ENCODE data around the gene VRTN. TPM values are rescaled to one million over a fixed set of nuclear protein-coding genes. Genes with fewer than 3 reads are reported as not detected.

VRTN gene
- total RNA-seq, 2 donors from 2014 or later = not detected

- H3K4me1 ChIP-seq = peaks cover 0 to 16% of the 10 kb centered on the region in 2 donors
- H3K36me3 ChIP-seq = no peaks in the 10 kb centered on the region
- no peaks in the 10 kb centered on the region for H3K27me3 ChIP-seq
- no peak for TF ChIP-seq CTCF (IDR thresholded peaks at IDR 0.05)
- no peak for DNase-seq (ENCODE audit: low spot score)
- no peaks in the 10 kb centered on the region for H3K9me3 ChIP-seq
- H3K27ac ChIP-seq = no peak overlapping the region
- H3K4me3 ChIP-seq = no peak overlapping the region
These were observed 57.4 kb downstream of the VRTN start for GRCh38 chr14:74405663-74406062.

GRCh38 chr14:74407021-74407800, 58.9 kb downstream of the VRTN start:
- DNase-seq (ENCODE audit: low spot score) = no peak
- no peak for TF ChIP-seq CTCF (IDR thresholded peaks at IDR 0.05)
- no peaks in the 10 kb centered on the region for H3K36me3 ChIP-seq
- no peak overlapping the region for H3K27ac ChIP-seq
- H3K4me3 ChIP-seq = no peak overlapping the region
- H3K27me3 ChIP-seq = no peaks in the 10 kb centered on the region
- no peaks in the 10 kb centered on the region for H3K9me3 ChIP-seq
- H3K4me1 ChIP-seq = peaks cover 0 to 3% of the 10 kb centered on the region in 2 donors

- H3K27me3 ChIP-seq = no peaks in the 10 kb centered on the region
- no peak overlapping the region for H3K4me3 ChIP-seq
- DNase-seq (ENCODE audit: low spot score) = no peak
- H3K27ac ChIP-seq = no peak overlapping the region
- H3K36me3 ChIP-seq = no peaks in the 10 kb centered on the region
- H3K9me3 ChIP-seq = no peaks in the 10 kb centered on the region
- no peak for TF ChIP-seq CTCF (IDR thresholded peaks at IDR 0.05)
- H3K4me1 ChIP-seq = no peaks in the 10 kb centered on the region
These were observed 59.5 kb downstream of the VRTN start for GRCh38 chr14:74407801-74408154.

- DNase-seq (ENCODE audit: low spot score) = no peak
- H3K36me3 ChIP-seq = no peaks in the 10 kb centered on the region
- no peak overlapping the region for H3K4me3 ChIP-seq
- H3K9me3 ChIP-seq = no peaks in the 10 kb centered on the region
- H3K4me1 ChIP-seq = no peaks in the 10 kb centered on the region
- no peak overlapping the region for H3K27ac ChIP-seq
- no peak for TF ChIP-seq CTCF (IDR thresholded peaks at IDR 0.05)
- no peaks in the 10 kb centered on the region for H3K27me3 ChIP-seq
These were observed 60.6 kb downstream of the VRTN start for GRCh38 chr14:74408870-74409269.

- H3K9me3 ChIP-seq = no peaks in the 10 kb centered on the region
- no peaks in the 10 kb centered on the region for H3K27me3 ChIP-seq
- TF ChIP-seq CTCF (IDR thresholded peaks at IDR 0.05) = no peak
- no peak overlapping the region for H3K27ac ChIP-seq
- DNase-seq (ENCODE audit: low spot score) = no peak
- H3K36me3 ChIP-seq = no peaks in the 10 kb centered on the region
- H3K4me3 ChIP-seq = no peak overlapping the region
- H3K4me1 ChIP-seq = no peaks in the 10 kb centered on the region
These were observed 61.2 kb downstream of the VRTN start for GRCh38 chr14:74409441-74409840.

Other genes with a start within 250 kb of the VRTN start
- not detected for gene VSX2, start 109.0 kb upstream of the VRTN start, total RNA-seq
- gene ABCD4, start 45.5 kb upstream of the VRTN start, total RNA-seq = 10 to 100 TPM; 17.0 to 18.1 TPM
- gene SYNDIG1L, start 77.7 kb downstream of the VRTN start, total RNA-seq = under 1 TPM; 0.12 to 0.22 TPM
- gene NPC2, start 144.8 kb downstream of the VRTN start, total RNA-seq = 100 to 1,000 TPM; 194 to 242 TPM
- 10 to 100 TPM; 20.4 to 22.3 TPM for gene ISCA2, start 145.3 kb downstream of the VRTN start, total RNA-seq

All from right atrium auricular region (tissue), 2 donors.